ENCODE data around the gene FAM107A.
A peak's percentile ranks its signal among the peaks of the same experiment; 100 is the strongest.
"Not testable (repeated sequence)": the region's sequence is repeated elsewhere in the genome, so short reads cannot be mapped to it uniquely, and the experiment has no call there.

Gene FAM107A

DNA sequence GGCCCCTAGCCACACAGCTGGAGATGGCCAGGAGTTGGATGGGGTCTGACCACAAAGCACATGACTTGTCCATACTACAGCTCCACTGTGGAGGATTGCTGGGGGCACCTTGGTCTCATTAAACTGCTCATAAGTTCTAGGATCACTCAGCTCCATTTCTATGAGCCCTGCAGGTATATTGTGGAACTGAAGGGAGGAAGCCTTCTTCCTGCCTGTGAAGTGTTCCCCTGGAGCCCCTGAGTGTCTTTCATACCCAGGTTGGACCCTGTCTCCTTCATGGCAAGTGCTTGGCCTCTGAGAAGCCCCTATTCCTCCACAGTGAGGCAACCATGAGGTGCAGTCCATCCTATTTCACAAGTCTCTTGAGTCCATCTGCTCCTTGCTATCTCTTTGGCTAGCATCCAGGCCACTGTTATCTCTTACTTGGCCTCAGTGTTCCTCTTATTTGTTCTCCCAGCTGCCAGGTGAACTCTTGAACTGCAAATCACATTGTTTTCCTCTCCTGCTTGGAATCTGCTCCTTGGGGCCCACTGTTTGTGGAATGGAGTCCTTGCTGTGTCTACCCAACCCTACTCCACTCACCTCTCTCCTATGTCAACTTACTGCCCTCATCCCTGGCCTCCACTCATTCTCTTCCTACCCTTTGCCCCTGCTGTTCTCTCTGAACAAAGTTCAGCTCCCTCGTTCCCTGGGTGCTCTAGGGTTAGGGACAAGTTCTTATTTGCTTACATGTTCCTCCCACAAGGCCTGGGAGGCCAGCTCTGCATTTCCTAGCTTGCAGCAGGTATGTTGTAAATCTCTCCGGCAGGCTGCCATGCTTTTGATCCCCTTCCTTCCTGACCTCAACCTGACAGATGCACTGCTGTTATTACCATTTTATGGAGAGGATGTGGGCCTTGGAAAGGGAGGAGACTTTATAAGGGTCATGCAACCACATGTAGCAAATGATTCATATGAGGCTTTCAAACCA is 41.4 kb downstream of the FAM107A start:
- DNase-seq = no peak

DNA sequence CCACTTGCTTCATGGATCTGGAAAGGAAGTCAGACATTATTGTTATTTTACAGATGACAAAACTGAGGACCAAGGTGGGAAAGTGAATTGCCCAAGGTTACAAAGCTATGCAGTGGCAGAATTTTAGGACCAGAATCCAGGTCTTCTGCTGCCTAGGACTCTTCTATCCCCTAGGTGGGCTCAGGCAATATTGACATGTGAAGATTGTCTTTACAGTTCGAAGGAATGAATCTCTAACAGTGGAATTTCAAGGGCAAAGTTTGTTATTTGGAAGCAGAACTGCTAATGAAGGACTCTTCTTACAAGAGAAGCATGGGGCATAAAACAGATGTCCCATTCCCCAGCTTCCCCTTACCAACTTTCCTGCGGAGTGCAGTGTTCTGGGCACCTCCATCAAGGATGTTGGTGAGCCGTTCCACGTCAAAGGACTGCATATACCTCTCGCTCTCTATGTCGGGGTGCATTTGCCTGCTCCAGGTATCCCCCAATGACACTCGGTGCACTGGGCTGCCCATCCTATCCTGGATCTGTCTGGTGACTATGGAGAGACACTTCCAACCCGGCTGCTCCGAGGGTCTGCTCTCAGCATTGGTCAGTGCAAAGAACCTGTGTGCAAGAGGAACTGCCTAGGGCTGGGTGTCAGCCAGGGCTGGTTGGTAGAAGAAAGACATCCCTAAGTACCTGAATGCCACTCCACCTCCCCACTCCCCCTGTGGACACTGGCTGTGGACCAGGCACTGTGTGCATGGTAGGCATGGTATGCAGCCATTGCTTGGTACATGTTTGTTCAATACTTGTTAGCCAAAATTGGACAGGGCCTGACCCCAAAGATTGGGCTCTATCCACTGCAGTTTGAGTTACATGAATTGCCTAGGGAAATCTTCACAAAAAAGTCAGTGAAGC is 42.3 kb downstream of the FAM107A start:
- no peak for DNase-seq

DNA sequence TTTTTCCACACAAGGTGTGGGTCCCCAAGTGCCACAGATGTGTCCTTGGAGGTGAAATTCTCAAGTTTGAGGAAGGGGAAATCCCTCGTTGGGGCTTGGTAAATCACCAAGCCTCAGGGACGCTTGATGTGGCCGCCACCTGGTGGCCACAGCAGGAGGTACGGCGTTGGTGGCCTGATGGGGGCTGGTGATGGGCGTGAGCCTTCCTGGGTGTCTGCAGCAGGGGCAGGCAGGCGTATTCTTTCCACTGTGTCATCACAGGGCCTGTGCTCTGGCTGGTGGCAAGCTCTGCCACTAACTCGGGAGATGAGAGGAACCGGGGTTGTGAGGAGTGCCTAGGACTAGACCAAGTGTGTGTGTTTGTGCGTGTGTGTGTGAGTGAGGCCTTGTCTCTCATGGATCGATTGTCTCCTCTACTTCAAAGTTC is 44.4 kb downstream of the FAM107A start:
- DNase-seq = peak; percentile 80

DNA sequence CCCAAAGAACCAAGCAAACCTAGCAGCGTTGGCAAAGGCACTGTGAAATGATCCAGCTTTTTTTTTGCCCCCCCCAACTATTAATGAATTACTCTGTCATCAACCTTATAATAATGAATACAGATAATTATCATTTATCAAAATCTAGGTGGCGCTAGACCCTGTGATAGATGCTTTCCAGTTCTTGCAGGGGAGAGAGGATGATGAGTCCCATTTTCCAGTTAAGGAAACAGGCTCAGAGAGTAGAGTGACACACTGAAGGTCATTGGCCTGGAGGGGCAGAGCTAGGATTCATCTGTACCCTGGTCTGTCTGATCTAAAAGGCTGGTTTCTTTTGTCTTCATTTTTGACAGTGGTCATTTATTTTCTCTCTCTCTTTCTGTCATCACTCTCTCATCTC is 45.2 kb downstream of the FAM107A start:
- DNase-seq = no peak

DNA sequence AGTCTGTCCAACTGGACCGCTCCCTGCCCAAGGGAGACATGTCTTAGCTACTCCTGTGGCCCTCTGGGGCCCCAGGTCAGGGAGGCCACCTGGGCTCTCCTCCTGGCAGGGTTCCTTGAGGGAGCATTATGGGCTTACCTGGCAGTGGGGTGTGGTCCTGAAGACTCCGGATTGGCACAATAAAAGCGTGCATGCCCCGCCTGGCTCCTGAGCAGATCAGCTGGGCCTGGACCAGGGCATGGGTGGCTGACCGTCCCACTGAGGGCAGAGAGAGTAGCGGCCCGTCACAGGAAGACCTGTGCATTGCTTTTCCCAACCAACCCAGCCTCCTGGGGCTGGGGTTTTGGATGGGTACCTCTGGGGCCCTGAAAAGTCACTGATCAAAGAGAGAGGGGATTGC is 45.6 kb downstream of the FAM107A start:
- no peak for DNase-seq

DNA sequence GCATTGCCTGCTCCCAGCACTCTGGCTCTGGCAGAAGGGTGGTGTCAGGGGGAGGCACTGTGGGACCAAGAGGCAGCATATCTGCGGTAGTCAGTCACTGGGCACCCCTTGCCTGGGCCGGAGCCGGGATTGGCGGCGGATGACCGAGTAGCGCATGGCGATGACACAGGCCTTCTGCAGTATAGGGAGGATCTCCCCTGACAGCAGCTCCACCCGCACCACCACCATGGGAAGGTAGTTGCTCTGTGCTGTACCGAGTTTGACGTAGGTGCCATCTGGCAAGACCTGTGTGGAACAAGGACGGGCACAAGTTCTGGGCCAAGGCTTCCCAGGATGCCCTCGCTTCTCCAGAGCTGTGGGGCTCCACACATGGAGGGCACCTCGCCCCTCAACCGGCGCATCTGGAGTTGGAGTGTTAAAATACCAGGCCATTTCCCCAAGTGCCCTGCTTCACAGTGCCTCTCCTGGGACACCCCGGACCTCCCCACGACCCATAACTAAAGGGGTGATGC is 46.8 kb downstream of the FAM107A start:
- no peak for DNase-seq

DNA sequence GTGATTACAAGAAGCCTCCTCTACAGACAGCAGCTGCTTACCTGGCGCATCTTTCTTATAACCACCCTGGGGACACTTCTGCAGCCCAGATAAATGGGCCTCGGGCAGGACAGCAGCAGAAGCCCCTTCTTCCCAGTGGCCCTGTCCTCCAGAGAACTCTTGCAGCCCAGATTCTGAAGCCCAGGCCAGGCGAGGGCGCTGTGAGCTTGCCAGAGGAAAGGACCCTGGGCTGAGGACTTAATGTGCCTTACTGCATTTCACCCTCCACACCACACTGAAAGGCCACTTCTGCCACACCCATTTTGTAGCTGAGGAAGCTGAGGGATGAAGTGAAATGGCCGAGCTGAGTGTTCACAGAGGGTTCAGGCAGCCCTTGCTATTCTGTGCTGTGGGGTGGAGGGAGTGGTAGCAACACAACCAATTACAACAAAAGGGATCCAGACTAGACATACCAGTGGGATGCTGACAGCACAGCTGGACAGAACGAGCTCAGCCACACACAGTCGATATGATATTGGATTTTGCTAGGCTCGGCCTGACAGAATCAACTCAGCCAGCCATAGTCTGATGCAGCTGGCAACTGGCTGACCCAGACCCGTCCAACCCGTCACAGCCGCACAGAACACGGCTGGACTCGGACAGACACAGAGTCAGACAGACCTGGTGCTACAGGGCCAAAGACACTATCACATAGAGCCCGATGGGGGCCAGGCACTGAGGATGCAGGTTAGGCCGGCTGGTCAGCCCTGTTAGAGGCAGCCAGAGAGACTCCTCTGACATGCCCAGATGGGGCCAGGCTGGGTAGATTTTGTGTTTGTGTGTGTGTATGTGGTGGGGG is 47.5 kb downstream of the FAM107A start:
- DNase-seq = no peak

DNA sequence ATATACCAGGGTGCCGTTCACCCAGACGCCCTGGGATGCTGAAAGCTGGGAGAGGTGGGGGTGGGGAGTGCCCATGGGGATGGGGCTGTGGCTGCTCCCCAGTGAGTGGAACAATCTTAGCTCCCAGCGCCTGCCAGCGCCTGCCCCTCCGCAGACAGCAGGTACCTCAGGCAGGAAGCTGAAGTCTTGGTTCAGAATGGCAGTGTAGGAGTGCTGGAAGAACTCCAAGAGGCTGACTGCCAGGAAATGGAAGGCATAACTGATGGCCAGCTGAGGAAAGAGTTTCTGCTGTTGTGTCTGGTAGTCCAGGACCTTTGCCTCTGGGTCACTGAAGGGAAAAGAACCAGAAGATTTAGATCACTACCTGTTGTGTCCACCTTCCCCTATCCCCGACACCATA is 48.6 kb downstream of the FAM107A start:
- no peak for DNase-seq

DNA sequence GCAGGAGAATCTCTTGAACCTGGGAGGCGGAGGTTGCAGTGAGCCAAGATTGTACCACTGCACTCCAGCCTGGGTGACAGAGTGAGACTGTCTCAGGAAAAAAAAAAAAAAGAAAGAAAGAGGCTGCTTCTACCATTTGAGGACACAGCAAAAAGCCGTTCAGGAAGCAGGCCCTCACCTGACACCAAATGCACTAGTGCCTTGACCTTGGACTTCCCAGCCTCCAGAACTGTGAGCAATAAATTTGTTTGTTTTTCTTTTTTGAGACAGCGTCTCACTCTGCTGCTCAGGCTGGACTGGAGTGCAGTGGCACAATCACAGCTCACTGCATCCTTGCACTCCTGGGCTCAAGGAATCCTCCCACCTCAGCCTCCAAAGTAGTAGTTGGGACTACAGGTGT is 49.8 kb downstream of the FAM107A start:
- DNase-seq = not testable (repeated sequence)

DNA sequence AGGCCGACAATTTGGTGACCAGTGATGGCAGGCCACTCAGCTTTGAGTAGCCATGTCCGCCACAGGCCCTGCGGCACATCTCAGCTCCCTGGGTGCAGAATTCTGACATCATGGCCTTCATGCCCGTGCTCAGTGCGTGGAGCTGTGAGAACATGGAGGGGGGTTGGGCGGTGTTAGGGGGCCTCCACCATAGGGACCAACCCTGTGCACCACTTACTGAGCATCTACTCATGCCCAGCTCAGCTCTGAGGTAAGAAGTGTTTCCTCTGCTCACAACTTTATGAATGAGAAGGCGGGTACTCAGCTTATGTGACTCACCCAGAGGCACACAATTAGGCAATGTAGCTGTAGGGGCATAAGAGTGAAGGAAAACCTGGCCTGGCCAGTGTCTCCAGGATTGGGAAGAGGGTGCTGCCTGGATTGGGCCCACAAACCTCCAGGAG is 50.7 kb downstream of the FAM107A start:
- DNase-seq = no peak

DNA sequence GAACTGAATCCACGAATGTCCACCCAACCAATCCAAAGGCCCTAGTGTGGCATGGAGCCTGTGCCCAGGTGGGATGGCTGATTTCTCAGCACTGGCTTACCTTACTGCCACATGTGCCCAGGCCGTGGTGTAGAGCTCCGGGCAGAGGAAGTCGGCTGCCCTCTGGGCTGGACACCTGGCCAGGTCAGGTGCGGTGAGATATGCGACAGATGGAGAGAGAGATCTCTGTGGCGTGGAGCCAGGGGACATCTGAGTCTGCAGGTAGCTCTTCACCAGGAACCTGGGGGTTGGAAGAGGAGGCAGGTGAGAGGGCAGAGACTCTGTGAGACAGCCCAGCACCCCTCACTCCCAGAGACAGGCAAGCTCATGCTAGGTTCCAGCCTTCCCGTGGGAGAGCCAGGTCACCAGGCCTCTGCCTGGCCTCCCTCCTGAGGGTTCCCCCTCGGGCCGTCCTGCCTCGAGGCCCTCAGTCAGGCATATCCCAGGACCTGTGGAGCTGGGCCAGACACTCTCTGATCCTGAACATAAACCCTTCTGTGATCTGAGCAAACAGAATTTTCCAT is 52.8 kb downstream of the FAM107A start:
- no peak for DNase-seq

DNA sequence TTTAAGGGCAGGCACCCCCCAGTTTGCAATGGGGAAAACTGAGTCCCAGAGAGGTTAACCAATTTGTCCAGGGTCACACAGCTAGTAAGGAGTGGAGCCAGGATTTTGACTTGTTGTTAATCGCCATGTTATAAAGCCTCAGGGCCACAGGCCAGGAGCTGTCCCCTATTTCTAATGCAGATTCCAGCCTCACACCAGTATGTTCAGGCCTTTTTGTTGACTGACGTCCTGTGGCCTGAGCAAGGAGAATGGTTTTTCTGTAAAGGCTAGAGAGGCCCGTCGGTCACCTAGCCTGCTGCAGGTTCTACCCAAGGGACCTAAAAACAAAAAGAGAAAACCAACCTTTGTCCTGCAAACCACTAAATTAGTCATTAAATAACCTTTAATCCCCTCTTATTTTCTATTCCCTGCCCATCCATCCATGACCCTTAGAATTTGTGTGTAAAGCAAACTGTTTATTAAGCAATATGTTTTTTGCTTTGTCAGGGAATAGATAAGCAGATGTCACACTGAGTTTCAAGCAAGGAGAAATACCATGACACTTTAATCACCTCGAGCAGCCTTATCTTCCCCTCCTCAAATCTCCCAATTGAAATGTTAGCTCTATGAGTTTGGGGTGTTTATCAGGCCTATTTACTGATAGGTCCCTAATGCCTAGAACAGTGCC is 54.3 kb downstream of the FAM107A start:
- DNase-seq = no peak

DNA sequence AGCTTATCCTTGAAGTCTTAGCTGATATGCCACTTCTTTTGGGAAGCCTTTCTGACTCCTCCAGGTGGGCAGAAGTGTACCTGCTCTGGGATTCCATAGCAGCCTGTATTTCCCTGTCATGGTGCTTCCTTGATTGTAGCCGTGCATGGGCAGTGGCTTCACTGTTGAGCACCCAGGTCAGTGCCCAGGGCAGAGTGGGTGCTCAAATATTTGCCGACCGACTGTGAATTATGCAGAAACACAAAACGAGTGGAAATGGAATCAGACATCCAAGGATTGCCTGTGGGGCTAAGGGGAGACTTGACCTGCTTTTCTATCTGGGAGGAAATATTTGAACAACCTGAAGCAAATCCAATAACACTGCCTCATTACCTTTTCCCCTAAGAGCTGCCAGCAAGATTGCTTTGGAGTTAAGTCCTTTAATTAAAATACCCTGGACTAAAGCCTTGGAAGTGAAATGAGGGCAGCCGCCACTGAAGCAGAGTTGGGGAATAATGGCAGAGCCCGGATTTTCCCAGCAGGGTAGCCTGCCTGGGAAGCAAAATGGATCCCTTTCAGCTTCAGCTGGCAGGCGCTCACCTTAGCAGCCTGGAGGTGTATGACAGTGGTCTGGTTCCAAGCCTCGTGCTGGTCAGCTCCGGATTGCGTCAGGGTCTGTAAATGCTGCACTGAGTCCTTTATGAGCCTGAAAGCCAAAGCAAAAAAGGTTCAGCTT is 55.1 kb downstream of the FAM107A start:
- no peak for DNase-seq

DNA sequence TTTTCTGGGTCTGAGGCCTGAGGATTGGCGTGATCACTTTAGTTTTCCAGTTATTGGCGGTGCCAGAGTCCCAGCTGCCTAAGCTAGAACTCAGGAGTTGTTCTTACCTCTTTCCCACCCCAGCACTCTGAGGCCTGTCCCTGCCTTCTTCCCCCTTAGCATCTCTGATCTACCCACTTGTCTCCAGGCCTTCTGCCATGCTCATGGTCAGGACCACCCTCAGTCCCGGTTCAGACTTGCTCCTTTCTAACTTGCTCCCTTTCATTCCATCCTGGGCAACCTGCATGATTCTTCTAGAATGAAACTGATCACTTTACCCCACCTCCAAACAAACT is 55.9 kb downstream of the FAM107A start:
- no peak for DNase-seq

DNA sequence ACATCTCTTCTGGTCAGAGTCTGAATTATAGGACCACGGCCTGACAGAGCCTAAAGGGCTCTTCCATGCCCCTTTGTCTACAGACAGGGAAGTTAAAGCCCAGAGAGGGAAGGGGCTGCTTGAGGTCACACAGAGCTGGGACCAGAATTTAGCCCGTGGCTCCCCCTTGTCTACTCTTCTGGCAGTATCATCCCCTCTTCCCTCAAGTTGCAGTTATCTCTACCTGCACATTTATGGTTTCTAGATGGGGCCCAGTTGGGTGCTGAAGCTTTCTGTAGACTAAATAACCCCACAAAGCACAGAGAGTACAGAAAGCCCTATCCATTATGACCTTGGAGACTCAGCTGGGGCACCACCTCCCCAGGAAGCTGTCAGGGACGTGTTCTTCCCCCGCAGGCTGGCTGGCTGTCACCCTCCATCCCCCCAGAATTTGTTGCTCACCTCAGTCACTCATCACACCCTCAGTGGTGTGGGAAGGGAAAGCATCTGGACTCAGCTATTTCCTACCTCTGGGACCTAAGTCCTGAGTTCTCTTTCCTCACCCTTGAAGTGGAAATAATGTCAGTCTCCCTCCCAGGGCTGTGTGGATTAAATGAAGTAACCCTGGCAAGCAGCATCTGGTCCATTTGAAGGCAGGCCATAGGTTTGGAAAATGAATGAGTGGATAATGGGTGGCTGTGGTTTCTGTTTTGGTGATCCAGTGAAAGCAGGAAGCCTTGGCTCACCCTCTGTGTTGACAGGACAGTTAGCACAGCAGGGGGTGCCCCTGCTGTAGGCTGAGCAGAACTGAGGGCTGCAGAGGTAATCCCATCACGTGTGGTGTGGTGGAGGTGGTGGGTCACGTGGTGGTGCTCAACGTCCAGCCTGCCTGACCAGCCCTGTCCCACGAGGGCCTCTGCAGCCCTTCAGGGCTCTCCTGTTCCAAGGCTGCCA is 56.5 kb downstream of the FAM107A start:
- no peak for DNase-seq

DNA sequence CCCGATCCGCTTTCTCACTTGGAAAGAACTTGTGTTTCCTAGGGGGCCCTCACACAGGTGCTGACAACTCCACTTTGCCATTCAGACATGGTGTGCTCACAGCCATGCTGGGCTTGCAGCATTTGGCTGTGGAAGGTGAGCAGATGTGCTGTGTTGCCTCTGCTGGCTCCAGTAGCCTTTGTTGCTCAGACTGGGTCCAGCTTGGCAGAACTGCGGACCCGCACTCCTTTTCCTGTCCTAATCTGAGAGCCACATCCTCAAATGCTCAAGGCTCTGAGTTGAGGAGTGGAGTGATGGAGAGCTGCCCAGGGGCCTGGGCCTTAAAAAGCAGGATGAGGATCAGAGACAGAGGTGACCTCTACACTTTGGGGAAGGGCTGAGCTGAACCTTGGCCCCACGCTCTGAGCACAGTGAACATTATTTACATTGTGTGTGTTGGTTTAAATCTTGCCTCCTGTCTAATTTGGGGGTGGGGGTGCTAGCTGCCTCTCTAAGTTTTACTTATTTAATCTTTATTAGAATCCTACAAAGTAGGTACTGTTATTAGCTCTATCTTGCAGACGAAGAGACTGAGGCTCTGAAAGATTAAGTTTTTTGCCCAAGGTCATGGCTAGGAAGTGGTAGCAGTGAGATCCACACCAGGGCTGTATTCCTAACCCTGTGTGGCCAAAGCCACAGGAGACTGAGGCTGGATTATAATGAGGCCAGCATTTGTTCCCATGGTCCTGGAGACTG is 57.4 kb downstream of the FAM107A start:
- no peak for DNase-seq

DNA sequence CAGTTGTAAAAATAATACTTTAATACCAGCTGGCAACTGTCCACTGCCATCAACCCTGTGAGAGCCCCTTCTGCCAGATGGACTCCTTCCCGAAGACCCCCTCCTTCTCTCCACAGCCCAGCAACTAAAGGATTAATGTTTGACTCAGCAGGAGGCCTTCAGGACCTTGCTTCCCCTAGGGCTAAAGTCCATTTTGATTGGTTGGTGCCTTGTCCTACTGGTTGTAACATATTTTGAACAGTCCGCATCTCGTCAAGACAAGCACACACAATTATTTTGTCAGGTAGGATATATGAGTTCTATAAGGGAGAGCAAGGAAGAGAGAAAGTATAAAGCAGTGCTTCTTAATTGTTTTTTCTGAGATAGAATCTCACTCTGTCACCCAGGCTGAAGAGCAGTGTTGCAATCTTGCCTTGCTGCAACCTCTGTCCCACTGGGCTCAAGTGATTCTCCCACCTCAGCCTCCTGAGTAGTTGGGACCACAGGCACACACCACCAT is 58.9 kb downstream of the FAM107A start:
- DNase-seq = no peak

DNA sequence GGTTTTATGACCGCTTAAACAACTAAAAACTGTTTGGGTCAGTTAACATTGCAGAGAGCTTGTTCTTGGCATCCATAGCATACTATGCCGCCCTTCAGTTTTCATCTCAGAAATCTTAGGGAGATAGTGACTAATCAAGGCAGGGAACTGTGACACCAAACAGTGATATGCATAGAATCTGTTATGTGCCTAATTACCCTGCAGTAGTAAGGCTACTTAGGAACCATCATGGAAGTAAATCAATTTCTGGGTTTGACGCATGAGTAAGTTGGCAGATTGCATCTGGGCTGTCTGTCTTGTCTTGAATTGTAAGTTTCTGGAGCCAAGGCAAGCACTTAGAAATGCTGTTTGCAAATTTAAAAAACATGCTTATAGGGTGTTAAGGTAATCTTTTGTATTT is 62.8 kb downstream of the FAM107A start:
- DNase-seq = no peak
